ENCODE measurements around the gene DOLPP1.

- TF ChIP-seq CTCF (conservative IDR thresholded peaks at IDR 0.05; ENCODE audit: low read depth, low read length) (no peak), EZH2 (IDR thresholded peaks at IDR 0.05; ENCODE audit: borderline replicate concordance, low read depth, low read length, poor library complexity, severe bottlenecking) (no peak)
Observed at GRCh38 chr9:129081388-129081904, 535 bp downstream of the DOLPP1 start.
